Mammary epithelial cell (primary cell): ENCODE results near the gene SNTB2.
"Not testable (repeated sequence)": the region's sequence is repeated elsewhere in the genome, so short reads cannot be mapped to it uniquely, and the experiment has no call there.

ENCODE experiments used
- CTCF ChIP-seq, 2 donors: IDR thresholded peaks in 1 of 2; conservative IDR thresholded peaks in 1 of 2; 2 replicates each; pipeline ENCODE4 v1.5.1; 2011 to 2012; ENCODE audit warnings: inconsistent platforms in 2 of 2, low read length in 2 of 2, mild to moderate bottlenecking in 2 of 2, control low read depth in 1 of 2, low read depth in 1 of 2; ENCODE audit not compliant: insufficient read depth in 1 of 2; ENCODE audit errors: extremely low read depth in 1 of 2
- EZH2 ChIP-seq: IDR thresholded peaks from 2 replicates; pipeline ENCODE4 v1.6.1; 2012; ENCODE audit warnings: low read length, inconsistent platforms, borderline replicate concordance

DNA sequence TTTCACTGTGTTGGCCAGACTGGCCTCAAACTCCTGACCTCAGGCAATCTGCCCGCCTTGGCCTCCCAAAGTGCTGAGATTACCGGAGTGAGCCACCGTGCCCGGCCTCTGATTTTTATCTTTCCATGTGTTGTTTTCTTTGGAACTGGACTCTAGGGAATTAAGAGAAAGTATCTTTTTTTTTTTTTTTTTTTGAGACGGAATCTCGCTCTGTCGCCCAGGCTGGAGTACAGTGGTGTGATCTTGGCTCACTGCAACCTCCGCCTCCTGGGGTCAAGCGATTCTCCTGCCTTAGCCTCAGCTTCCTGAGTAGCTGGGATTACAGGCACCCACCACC lies 72.4 kb downstream of the SNTB2 start:
- not testable (repeated sequence) for TF ChIP-seq CTCF (conservative IDR thresholded peaks at IDR 0.05 in 1 of 2, IDR thresholded peaks at IDR 0.05 in 1 of 2; ENCODE audit: extremely low read depth in 1 of 2, insufficient read depth in 1 of 2, low read depth in 1 of 2, low read length in 2 of 2); EZH2
